Loucy (cell line): ENCODE data around the gene EXOC2.

Experiments used
- H2AFZ ChIP-seq: fragments of 200-600 bp; sonication (generic); 2 replicates; pipeline ENCODE4 v1.6.0; 2016; ENCODE audit warnings: antibody characterized with exemption, mild to moderate bottlenecking, low read length, moderate library complexity
- H3F3A ChIP-seq: fragments of 200-600 bp; 2 replicates; pipeline ENCODE4 v1.6.0; 2016; ENCODE audit warnings: antibody characterized with exemption, low read depth, mild to moderate bottlenecking
- H3K27me3 ChIP-seq: fragments of 200-600 bp; sonication (generic); 2 replicates; pipeline ENCODE4 v1.6.1; 2014; ENCODE audit warnings: low read length, mild to moderate bottlenecking; ENCODE audit not compliant: insufficient read depth, poor library complexity, severe bottlenecking
- H3K36me3 ChIP-seq: fragments of 200-600 bp; sonication (generic); 2 replicates; pipeline ENCODE4 v1.6.1; 2016; ENCODE audit warnings: low read length; ENCODE audit not compliant: insufficient read depth
- H3K4me1 ChIP-seq: fragments of 200-600 bp; sonication (generic); 2 replicates; pipeline ENCODE4 v1.5.1; 2014; ENCODE audit warnings: low read length, mild to moderate bottlenecking; ENCODE audit not compliant: insufficient read depth, poor library complexity, severe bottlenecking
- H3K4me2 ChIP-seq: fragments of 200-600 bp; sonication (generic); 2 replicates; pipeline ENCODE4 v1.6.0; 2014; ENCODE audit warnings: antibody characterized with exemption, low read length, low read depth, mild to moderate bottlenecking; ENCODE audit not compliant: poor library complexity, severe bottlenecking
- H3K4me3 ChIP-seq: fragments of 200-600 bp; sonication (generic); 2 replicates; pipeline ENCODE4 v1.5.1; 2014; ENCODE audit warnings: low read length, mild to moderate bottlenecking, mixed read lengths; ENCODE audit not compliant: poor library complexity, severe bottlenecking
- H3K79me2 ChIP-seq: fragments of 200-600 bp; sonication (generic); 2 replicates; pipeline ENCODE4 v1.6.1; 2014; ENCODE audit warnings: low read length; ENCODE audit not compliant: insufficient read depth
- H3K9ac ChIP-seq: fragments of 200-600 bp; sonication (generic); 2 replicates; pipeline ENCODE4 v1.6.0; 2014; ENCODE audit warnings: mild to moderate bottlenecking, low read depth, low read length, moderate library complexity; ENCODE audit not compliant: poor library complexity, severe bottlenecking
- H3K9me2 ChIP-seq: fragments of 200-600 bp; sonication (generic); replicated peaks from 2 replicates; pipeline ENCODE4 v1.6.1; 2016; ENCODE audit warnings: low read depth, low read length, mixed read lengths
- H3K9me3 ChIP-seq: fragments of 200-600 bp; sonication (generic); 2 replicates; pipeline ENCODE4 v1.6.1; 2014; ENCODE audit warnings: mild to moderate bottlenecking, antibody characterized with exemption, low read length, low read depth; ENCODE audit not compliant: insufficient read depth
- H4K20me1 ChIP-seq: fragments of 200-600 bp; sonication (generic); 2 replicates; pipeline ENCODE4 v1.6.0; 2014; ENCODE audit warnings: antibody characterized with exemption, low read length, mild to moderate bottlenecking; ENCODE audit not compliant: insufficient read depth, poor library complexity, severe bottlenecking
- EZH2phosphoT487 ChIP-seq: fragments of 200-600 bp; IDR thresholded peaks from 2 replicates; pipeline ENCODE4 v1.6.1; 2018; ENCODE audit warnings: antibody characterized with exemption, mild to moderate bottlenecking, moderate library complexity, borderline replicate concordance
- TF ChIP-seq, protein P1 (sequence below): fragments of 200-600 bp; sonication (generic); conservative IDR thresholded peaks from 2 replicates; pipeline ENCODE4 v1.5.1; 2014; ENCODE audit warnings: mild to moderate bottlenecking, antibody characterized with exemption, low read length

EXOC2 gene

DNA sequence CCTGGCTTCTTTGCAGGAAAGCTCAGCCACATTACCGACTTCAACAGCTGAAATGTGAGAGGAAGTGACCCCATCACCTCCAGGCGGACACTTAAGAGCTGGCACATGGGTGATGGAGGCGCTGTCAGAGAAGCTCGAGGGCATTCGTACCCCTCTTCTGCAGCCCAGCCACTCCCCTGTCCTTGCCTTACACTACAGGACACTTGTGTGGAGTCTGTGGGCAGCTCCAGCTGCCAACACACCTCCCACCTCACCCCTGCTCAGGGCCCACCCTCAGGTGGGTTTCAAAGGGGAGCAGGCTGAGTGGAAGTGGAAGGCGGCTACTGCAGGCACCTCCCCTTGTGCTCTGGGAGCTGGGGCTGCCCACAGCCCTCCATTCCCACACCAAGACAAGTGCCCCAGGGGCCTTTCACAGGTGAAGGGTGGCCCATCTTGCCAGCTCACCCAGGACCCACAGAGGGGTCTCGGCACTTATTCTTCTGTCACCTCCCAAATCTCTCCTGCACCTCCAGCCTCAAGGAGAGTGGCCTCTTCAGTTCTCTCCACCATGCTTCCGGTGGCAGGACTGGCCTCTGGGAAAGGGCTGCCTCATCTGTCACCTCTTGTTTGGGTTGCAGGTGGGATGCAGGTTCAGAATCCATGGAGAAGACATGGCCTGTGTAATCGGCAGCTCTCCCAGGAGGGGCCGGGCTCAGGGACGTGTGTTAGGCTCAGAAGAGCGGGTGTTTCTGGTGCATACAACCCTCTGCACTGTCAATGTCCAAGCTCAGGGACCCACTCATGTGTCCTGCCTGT lies 251.6 kb downstream of the EXOC2 start:
- Histone ChIP-seq H3K9me3 (no peaks in the 10 kb centered on the region), H4K20me1 (no peaks in the 10 kb centered on the region), H3K9me2 (no peaks in the 10 kb centered on the region), H3K4me3 (no peak overlapping the region), H3K4me2 (no peak overlapping the region), H3K27me3 (no peaks in the 10 kb centered on the region), H3K9ac (no peak overlapping the region), H3F3A (no peaks in the 10 kb centered on the region), H3K36me3 (no peaks in the 10 kb centered on the region), H3K4me1 (peaks cover 29% of the 10 kb centered on the region), H3K79me2 (no peaks in the 10 kb centered on the region), H2AFZ (no peak overlapping the region)
- TF ChIP-seq, protein P1, sequence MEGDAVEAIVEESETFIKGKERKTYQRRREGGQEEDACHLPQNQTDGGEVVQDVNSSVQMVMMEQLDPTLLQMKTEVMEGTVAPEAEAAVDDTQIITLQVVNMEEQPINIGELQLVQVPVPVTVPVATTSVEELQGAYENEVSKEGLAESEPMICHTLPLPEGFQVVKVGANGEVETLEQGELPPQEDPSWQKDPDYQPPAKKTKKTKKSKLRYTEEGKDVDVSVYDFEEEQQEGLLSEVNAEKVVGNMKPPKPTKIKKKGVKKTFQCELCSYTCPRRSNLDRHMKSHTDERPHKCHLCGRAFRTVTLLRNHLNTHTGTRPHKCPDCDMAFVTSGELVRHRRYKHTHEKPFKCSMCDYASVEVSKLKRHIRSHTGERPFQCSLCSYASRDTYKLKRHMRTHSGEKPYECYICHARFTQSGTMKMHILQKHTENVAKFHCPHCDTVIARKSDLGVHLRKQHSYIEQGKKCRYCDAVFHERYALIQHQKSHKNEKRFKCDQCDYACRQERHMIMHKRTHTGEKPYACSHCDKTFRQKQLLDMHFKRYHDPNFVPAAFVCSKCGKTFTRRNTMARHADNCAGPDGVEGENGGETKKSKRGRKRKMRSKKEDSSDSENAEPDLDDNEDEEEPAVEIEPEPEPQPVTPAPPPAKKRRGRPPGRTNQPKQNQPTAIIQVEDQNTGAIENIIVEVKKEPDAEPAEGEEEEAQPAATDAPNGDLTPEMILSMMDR, result no peak
- no peak for TF ChIP-seq EZH2phosphoT487

DNA sequence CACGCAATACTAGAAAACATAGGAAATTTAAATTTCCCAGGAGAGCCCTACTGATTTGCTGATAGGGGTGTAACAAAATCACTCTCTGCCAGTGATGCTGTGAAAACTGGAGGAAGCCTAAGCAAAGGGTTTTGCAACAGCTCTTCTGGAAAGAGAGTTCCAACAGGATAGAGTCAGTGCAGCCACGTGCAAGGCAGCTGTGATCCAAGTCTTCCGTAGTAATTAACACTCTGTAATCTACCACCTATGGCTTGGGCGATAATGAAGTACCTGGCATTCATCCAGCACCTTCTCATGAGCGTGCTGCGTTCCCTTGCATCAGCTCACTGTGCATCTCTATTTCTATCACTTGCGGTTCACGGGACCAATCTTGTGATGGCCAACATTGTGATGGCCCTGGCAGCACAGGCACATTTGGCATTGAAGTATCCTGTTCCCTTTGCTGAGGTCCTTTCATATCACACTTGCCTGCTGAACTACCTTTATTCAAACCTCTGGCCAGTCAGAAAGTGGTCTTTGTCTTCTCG lies 253.2 kb downstream of the EXOC2 start:
- TF ChIP-seq, protein P1, result no peak
- TF ChIP-seq EZH2phosphoT487, result no peak
- Histone ChIP-seq H3K4me1 (peaks cover 22% of the 10 kb centered on the region), H3K4me2 (no peak overlapping the region), H4K20me1 (no peaks in the 10 kb centered on the region), H3K36me3 (no peaks in the 10 kb centered on the region), H3K9me2 (no peaks in the 10 kb centered on the region), H3K4me3 (no peak overlapping the region), H3K9me3 (no peaks in the 10 kb centered on the region), H3K79me2 (no peaks in the 10 kb centered on the region), H3K9ac (no peak overlapping the region), H3F3A (no peaks in the 10 kb centered on the region), H2AFZ (no peak overlapping the region), H3K27me3 (no peaks in the 10 kb centered on the region)

DNA sequence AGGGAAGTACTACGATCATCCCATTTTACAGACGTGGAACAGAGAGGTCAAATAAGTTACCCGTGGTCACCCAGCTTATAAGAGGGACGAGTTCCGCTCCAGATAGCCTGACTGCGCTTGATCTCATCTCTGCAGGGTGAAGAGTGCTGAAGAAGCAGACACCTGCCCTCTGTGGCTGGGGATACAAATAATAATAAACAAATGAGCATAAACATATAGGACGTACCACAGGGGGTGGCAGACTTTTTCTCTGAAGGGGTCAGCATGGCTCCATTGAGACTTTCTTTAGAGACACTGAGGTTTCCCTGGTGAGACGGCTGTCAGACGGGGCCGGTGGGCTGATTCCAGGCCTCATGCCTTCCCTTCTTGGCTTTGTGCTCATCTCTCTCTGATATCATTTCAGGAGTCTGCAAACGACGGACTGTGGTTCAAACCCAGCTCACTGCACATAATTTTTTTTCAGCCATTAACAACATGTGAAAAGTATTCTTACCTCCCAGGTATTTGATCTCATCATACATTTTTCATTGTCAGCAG lies 254.2 kb downstream of the EXOC2 start:
- Histone ChIP-seq H3K9me3 (no peaks in the 10 kb centered on the region), H3K27me3 (no peaks in the 10 kb centered on the region), H2AFZ (no peak overlapping the region)

More for the DNA sequence above, 254.2 kb downstream of the EXOC2 start:
- no peaks in the 10 kb centered on the region for H3K9me2 ChIP-seq
- TF ChIP-seq EZH2phosphoT487, result no peak
- TF ChIP-seq, protein P1, result no peak
- H3K79me2 ChIP-seq, result no peaks in the 10 kb centered on the region
- H3K4me1 ChIP-seq, result peaks cover 23% of the 10 kb centered on the region
- H3K4me2 ChIP-seq, result no peak overlapping the region
- no peaks in the 10 kb centered on the region for H3K36me3 ChIP-seq
- H3F3A ChIP-seq, result no peaks in the 10 kb centered on the region
- no peak overlapping the region for H3K9ac ChIP-seq
- no peak overlapping the region for H3K4me3 ChIP-seq
- no peaks in the 10 kb centered on the region for H4K20me1 ChIP-seq
